ENCODE measurements around the gene ACADSB. TPM values are rescaled to one million over a fixed set of nuclear protein-coding genes. Genes with fewer than 3 reads are reported as not detected.

The ACADSB gene
- total and polyA plus RNA-seq, 8 donors = 17.9 to 61.8 (median 22.9) TPM

GRCh38 chr10:123043409-123043925 is 34.7 kb downstream of the ACADSB start:
- peaks cover 0 to 3% of the 10 kb centered on the region in 2 donors for H3K4me1 ChIP-seq
- DNase-seq (peak in 2 of 4 donors; percentile 24 to 54), ATAC-seq (peak; percentile 83)
- TF ChIP-seq, protein P1, sequence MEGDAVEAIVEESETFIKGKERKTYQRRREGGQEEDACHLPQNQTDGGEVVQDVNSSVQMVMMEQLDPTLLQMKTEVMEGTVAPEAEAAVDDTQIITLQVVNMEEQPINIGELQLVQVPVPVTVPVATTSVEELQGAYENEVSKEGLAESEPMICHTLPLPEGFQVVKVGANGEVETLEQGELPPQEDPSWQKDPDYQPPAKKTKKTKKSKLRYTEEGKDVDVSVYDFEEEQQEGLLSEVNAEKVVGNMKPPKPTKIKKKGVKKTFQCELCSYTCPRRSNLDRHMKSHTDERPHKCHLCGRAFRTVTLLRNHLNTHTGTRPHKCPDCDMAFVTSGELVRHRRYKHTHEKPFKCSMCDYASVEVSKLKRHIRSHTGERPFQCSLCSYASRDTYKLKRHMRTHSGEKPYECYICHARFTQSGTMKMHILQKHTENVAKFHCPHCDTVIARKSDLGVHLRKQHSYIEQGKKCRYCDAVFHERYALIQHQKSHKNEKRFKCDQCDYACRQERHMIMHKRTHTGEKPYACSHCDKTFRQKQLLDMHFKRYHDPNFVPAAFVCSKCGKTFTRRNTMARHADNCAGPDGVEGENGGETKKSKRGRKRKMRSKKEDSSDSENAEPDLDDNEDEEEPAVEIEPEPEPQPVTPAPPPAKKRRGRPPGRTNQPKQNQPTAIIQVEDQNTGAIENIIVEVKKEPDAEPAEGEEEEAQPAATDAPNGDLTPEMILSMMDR (IDR thresholded peaks at IDR 0.05) = peak; percentile 40 to 42
- peaks cover 0 to 26% of the 10 kb centered on the region in 2 donors for H3K36me3 ChIP-seq
- no peaks in the 10 kb centered on the region for H3K9me3 ChIP-seq
- no peaks in the 10 kb centered on the region for H3K27me3 ChIP-seq
- intact Hi-C loops (cut with DNase I) = loop anchor here in 1 of 2 donors (5.0 kb wide), 1 partner anchor 514 kb away; no protein-coding TSS in a partner anchor
- no peak overlapping the region for H3K27ac ChIP-seq
- no peak overlapping the region for H3K4me3 ChIP-seq

- DNase-seq = peak in 1 of 4 donors; percentile 4
- Histone ChIP-seq H3K4me1 (no peaks in the 10 kb centered on the region), H3K27ac (no peak overlapping the region), H3K9me3 (no peaks in the 10 kb centered on the region), H3K36me3 (peaks cover 0 to 34% of the 10 kb centered on the region in 2 donors), H3K4me3 (no peak overlapping the region), H3K27me3 (no peaks in the 10 kb centered on the region)
- no peak for ATAC-seq
- TF ChIP-seq, protein P1 (IDR thresholded peaks at IDR 0.05) = no peak
- intact Hi-C loops (cut with DNase I) = loop anchor here in 1 of 2 donors (5.0 kb wide), 1 partner anchor 513 kb away; no protein-coding TSS in a partner anchor
These were observed 35.6 kb downstream of the ACADSB start for GRCh38 chr10:123044391-123044790.

GRCh38 chr10:123045961-123046731 is 37.3 kb downstream of the ACADSB start:
- TF ChIP-seq, protein P1 (IDR thresholded peaks at IDR 0.05) = no peak
- no peak for ATAC-seq
- Histone ChIP-seq H3K36me3 (peaks cover 0 to 34% of the 10 kb centered on the region in 2 donors), H3K27ac (no peak overlapping the region), H3K4me1 (no peaks in the 10 kb centered on the region), H3K9me3 (no peaks in the 10 kb centered on the region), H3K4me3 (no peak overlapping the region), H3K27me3 (no peaks in the 10 kb centered on the region)
- intact Hi-C loops (cut with DNase I) = no loop called here
- DNase-seq = no peak

- no peak overlapping the region for H3K4me3 ChIP-seq
- H3K27me3 ChIP-seq = no peaks in the 10 kb centered on the region
- DNase-seq (no peak), ATAC-seq (no peak)
- no peak overlapping the region for H3K27ac ChIP-seq
- intact Hi-C loops (cut with DNase I) = no loop called here
- peaks cover 0 to 23% of the 10 kb centered on the region in 2 donors for H3K36me3 ChIP-seq
- H3K4me1 ChIP-seq = no peaks in the 10 kb centered on the region
- H3K9me3 ChIP-seq = no peaks in the 10 kb centered on the region
- TF ChIP-seq, protein P1 (IDR thresholded peaks at IDR 0.05) = no peak
These were observed 49.2 kb downstream of the ACADSB start for GRCh38 chr10:123057968-123058367.

- no peaks in the 10 kb centered on the region for H3K9me3 ChIP-seq
- no peak overlapping the region for H3K4me3 ChIP-seq
- intact Hi-C loops (cut with DNase I) = no loop called here
- no peak overlapping the region for H3K27ac ChIP-seq
- no peak for DNase-seq
- H3K27me3 ChIP-seq = peaks cover 0 to 7% of the 10 kb centered on the region in 2 donors
- H3K4me1 ChIP-seq = no peaks in the 10 kb centered on the region
- ATAC-seq = no peak
- H3K36me3 ChIP-seq = no peaks in the 10 kb centered on the region
- TF ChIP-seq, protein P1 (IDR thresholded peaks at IDR 0.05) = no peak
These were observed 53.1 kb downstream of the ACADSB start for GRCh38 chr10:123061865-123062264.
